ENCODE data around the gene ACY1.
"Not testable (repeated sequence)": the region's sequence is repeated elsewhere in the genome, so short reads cannot be mapped to it uniquely, and the experiment has no call there.

ACY1 gene

GRCh38 chr3:52025453-52025852 is 42.1 kb downstream of the ACY1 start:
- no peak for DNase-seq (ENCODE audit: low read depth in 2 of 2)

DNA sequence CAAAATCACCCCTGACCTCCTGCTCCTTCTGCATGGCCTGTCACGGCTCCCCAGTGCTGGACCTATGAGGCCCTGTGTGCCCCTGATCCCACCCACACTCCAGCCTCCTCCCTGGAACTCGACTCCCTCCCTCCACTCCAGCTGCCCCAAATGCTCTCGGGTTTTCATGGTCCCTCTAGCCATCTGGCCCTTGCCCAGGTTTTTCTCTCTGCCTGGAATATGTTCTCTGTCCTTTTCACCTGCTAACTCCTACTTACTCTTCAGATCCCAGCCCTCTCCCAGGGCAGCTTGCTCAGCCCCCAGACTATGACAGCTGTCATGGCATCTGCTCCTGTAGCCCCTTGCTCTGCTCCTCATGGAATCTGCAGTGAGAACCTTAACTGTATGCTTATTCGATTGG is 42.7 kb downstream of the ACY1 start:
- no peak for DNase-seq (ENCODE audit: low read depth in 2 of 2)

DNA sequence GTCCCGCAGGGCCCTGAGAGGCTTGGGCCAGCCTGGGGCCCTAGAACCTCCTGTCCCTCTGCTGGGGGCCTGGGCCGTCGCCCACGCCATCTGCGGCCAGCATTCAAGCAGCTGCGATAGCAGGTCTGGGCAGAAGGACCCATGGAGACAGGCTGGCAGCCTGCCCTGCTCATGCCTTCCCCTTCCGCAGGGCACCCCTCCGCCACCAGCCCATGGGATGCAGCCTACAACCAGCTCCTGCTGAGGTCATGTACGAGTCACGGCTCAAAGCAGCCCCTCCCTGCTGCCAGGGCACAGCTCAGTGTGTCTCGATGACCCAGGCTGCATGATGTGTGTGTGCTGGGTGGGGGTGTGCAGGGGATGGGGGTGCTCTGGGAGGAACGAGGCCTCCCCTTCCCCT is 45.2 kb downstream of the ACY1 start:
- no peak for DNase-seq (ENCODE audit: low read depth in 2 of 2)

GRCh38 chr3:52029053-52029452 is 45.7 kb downstream of the ACY1 start:
- DNase-seq (ENCODE audit: low read depth in 2 of 2), result no peak

DNA sequence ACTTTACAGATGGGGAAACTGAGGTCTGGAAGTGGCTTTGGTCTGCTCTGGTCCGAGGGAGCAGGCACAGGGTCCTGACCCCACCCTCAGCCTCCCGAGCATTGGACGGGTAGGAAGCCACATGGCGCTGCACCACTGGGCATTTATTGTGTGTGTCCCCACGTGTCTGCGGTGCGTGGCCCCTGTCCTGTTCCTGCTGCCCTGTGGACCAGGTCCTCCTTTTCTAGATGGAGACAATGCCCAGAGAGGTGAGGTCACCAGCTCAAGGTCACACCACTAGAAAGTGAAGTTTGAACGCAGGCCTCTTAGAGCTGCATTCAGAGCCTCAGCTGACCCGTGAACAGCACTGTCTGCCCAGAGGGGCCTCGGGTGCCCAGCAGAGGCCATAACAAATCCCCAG is 46.2 kb downstream of the ACY1 start:
- DNase-seq (ENCODE audit: low read depth in 2 of 2), result no peak

- DNase-seq (ENCODE audit: low read depth in 2 of 2), result no peak
Observed at GRCh38 chr3:52030714-52031310, 47.5 kb downstream of the ACY1 start.

- no peak for DNase-seq (ENCODE audit: low read depth in 2 of 2)
Observed at GRCh38 chr3:52031896-52032295, 48.6 kb downstream of the ACY1 start.

DNA sequence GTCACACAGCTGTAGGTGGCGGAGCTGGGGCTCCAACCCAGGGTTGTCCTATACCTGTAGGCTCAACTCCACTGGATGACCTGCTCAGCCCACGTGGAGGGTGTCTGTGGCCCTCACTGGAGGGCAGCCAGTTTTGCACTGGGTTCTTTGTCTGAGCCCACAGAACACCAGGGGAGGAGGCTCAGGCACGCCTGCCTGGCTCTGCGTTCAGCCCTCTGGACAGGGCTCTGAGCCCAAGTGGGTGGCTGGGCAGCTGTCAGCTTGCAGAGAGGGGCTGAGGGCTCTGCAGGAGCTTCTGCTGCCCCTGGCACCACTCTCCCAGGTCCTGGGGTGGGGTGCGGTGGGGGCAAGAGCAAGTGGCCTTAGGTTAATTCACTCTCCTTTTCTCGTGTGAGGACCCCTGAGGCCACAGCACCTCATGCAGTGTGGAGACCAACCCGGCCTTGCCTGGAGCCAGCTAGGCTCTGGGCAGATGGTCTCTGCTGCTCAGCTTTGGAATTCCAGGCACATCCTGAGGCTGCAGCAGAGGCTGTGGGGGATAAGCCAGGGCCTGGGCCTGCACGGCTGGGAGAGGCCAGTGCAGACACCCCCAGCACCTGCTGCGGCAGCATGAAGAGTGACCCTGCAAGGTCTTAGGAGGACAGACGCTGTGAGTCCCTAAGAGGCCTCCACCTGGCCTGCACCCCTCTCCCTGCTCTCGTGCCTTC is 49.5 kb downstream of the ACY1 start:
- no peak for DNase-seq (ENCODE audit: low read depth in 2 of 2)

GRCh38 chr3:52033748-52034147 is 50.4 kb downstream of the ACY1 start:
- not testable (repeated sequence) for DNase-seq (ENCODE audit: low read depth in 2 of 2)

- no peak for DNase-seq (ENCODE audit: low read depth in 2 of 2)
Observed at GRCh38 chr3:52034212-52034611, 50.9 kb downstream of the ACY1 start.

- no peak for DNase-seq (ENCODE audit: low read depth in 2 of 2)
Observed at GRCh38 chr3:52034651-52035050, 51.3 kb downstream of the ACY1 start.

- DNase-seq (ENCODE audit: low read depth in 2 of 2), result no peak
Observed at GRCh38 chr3:52036222-52036694, 52.9 kb downstream of the ACY1 start.

DNA sequence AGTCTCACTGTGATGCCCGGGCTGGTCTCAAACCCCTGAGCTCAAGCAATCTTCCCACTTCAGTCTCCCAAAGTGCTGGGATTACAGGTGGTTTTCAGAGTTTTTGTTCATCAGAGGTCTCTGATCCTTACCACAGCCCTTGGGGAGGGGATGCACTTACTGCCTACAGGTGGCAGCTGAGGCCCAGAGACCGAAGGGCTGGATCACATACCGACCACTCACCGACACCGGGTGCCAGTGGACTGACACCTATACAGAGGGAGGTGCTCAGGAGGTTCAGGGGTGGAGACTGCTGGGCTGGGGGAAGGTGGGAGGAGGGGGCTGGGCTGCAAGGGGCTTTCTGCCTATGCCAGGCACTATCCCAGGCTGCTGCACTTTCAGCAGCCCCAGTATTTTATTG is 53.5 kb downstream of the ACY1 start:
- no peak for DNase-seq (ENCODE audit: low read depth in 2 of 2)

DNA sequence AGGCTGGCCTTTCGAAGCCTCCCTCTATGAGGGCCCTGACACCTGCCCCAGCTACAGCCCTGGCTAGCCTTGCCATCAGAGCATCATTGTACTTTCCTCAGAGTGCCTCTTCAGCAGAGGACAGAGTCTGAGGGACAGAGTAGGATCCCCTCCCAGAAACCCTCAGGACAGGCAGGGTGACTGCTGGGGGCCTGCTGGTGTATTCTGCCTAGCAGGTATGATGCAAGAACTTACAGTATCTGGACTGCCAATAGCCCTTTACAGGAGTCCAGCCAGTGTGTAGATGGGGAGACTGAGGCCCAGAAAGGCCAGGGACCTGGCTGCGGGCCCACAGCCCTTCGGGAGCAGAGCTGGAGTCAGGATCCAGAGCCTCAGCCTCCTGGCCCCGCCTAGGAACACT is 54.0 kb downstream of the ACY1 start:
- DNase-seq (ENCODE audit: low read depth in 2 of 2), result no peak

- DNase-seq (ENCODE audit: low read depth in 2 of 2), result no peak
Observed at GRCh38 chr3:52038227-52038626, 54.9 kb downstream of the ACY1 start.
